Right kidney (tissue), 1 donor: ENCODE data around the gene COL4A4.

Experiments
- DNase-seq: peaks from one replicate; pipeline ENCODE4 v3.0.0-alpha.2; 2016

The COL4A4 gene

GRCh38 chr2:226979004-226979403 is 185.0 kb downstream of the COL4A4 start:
- DNase-seq = no peak

- no peak for DNase-seq
Measured at GRCh38 chr2:226978300-226978699, 185.7 kb downstream of the COL4A4 start.

GRCh38 chr2:226977775-226978190 is 186.2 kb downstream of the COL4A4 start:
- DNase-seq = no peak

GRCh38 chr2:226973816-226974215 is 190.2 kb downstream of the COL4A4 start:
- DNase-seq = no peak

- DNase-seq = no peak
Measured at GRCh38 chr2:226971770-226972169, 192.2 kb downstream of the COL4A4 start.

GRCh38 chr2:226971084-226971483 is 192.9 kb downstream of the COL4A4 start:
- DNase-seq = no peak

GRCh38 chr2:226970362-226970761 is 193.6 kb downstream of the COL4A4 start:
- no peak for DNase-seq

GRCh38 chr2:226969417-226970080 is 194.5 kb downstream of the COL4A4 start:
- DNase-seq = peak; percentile 6

GRCh38 chr2:226965376-226965775 is 198.6 kb downstream of the COL4A4 start:
- DNase-seq = no peak

GRCh38 chr2:226963528-226963927 is 200.5 kb downstream of the COL4A4 start:
- DNase-seq = no peak

GRCh38 chr2:226962176-226962773 is 201.7 kb downstream of the COL4A4 start:
- no peak for DNase-seq

GRCh38 chr2:226959418-226959817 is 204.6 kb downstream of the COL4A4 start:
- DNase-seq = no peak

GRCh38 chr2:226956659-226957058 is 207.3 kb downstream of the COL4A4 start:
- DNase-seq = no peak

GRCh38 chr2:226953826-226954225 is 210.2 kb downstream of the COL4A4 start:
- DNase-seq = no peak

GRCh38 chr2:226953206-226953605 is 210.8 kb downstream of the COL4A4 start:
- no peak for DNase-seq
